K562 (cell line): ENCODE measurements around the gene USP46. TPM values are rescaled to one million over a fixed set of nuclear protein-coding genes. Genes with fewer than 3 reads are reported as not detected.

Experiments used
- CCNT2 ChIP-seq: IDR thresholded peaks from 2 replicates; pipeline ENCODE4 v1.6.1; 2011; ENCODE audit warnings: borderline replicate concordance, low read depth, mild to moderate bottlenecking, moderate library complexity, mixed read lengths, low read length; ENCODE audit not compliant: insufficient read length; ENCODE audit errors: extremely low read depth
- FOXJ2 ChIP-seq: fragments of 200-800 bp; sonication (Bioruptor generic); IDR thresholded peaks from 2 replicates; pipeline ENCODE4 v1.6.1; 2016; ENCODE audit warnings: missing genetic modification characterization, missing compliant biosample characterization
- GATAD2A ChIP-seq: fragments of 450-650 bp; IDR thresholded peaks from 2 replicates; pipeline ENCODE4 v1.6.1; 2017
- HMGN3 ChIP-seq: IDR thresholded peaks from 2 replicates; pipeline ENCODE4 v1.6.1; 2011; ENCODE audit warnings: borderline replicate concordance, low read depth, mild to moderate bottlenecking, mixed read lengths, low read length; ENCODE audit not compliant: insufficient read length; ENCODE audit errors: extremely low read depth
- NRF1 ChIP-seq, 2 experiments: fragments of 450-650 bp; IDR thresholded peaks in 1 of 2; conservative IDR thresholded peaks in 1 of 2; 2 replicates each; pipeline ENCODE4 v1.6.1; 2014; ENCODE audit warnings: mild to moderate bottlenecking in 2 of 2
- PML ChIP-seq: IDR thresholded peaks from 2 replicates; pipeline ENCODE4 v1.6.1; 2012; ENCODE audit warnings: low read length, inconsistent platforms
- PTTG1 ChIP-seq: fragments of 450-650 bp; IDR thresholded peaks from 2 replicates; pipeline ENCODE4 v1.6.1; 2016; ENCODE audit warnings: low read depth, mild to moderate bottlenecking, missing genetic modification characterization, missing compliant biosample characterization
- SETDB1 ChIP-seq: IDR thresholded peaks from one replicate; pipeline ENCODE4 v1.6.1; 2012; ENCODE audit warnings: low read length, control low read depth, inconsistent platforms
- SIN3A ChIP-seq, 2 experiments: fragments of 150-350 bp in 1 of 2; IDR thresholded peaks; 2 replicates each; pipeline ENCODE4 v1.6.1; 2011 to 2016; ENCODE audit warnings: borderline replicate concordance in 2 of 2, low read depth in 2 of 2, low read length in 2 of 2, mild to moderate bottlenecking in 2 of 2, moderate library complexity in 2 of 2; ENCODE audit not compliant: control insufficient read depth in 1 of 2
- SMARCB1 ChIP-seq: IDR thresholded peaks from 2 replicates; pipeline ENCODE4 v1.6.1; 2011; ENCODE audit warnings: improper control_type of control experiment, low read depth; ENCODE audit not compliant: insufficient read length
- SP2 ChIP-seq: IDR thresholded peaks from 2 replicates; pipeline ENCODE4 v1.6.1; 2011; ENCODE audit warnings: mild to moderate bottlenecking, low read depth, low read length, moderate library complexity; ENCODE audit not compliant: poor library complexity, severe bottlenecking; ENCODE audit errors: extremely low read depth
- ZBTB7A ChIP-seq: IDR thresholded peaks from 2 replicates; pipeline ENCODE4 v1.6.1; 2011; ENCODE audit warnings: low read depth, mild to moderate bottlenecking, low read length, moderate library complexity, borderline replicate concordance; ENCODE audit not compliant: control insufficient read depth
- ZNF133 ChIP-seq: fragments of 250-450 bp; sonication (Bioruptor Pico); IDR thresholded peaks from 2 replicates; pipeline ENCODE4 v1.4.0; 2020; ENCODE audit warnings: mild to moderate bottlenecking
- ZNF232 ChIP-seq: sonication (generic); formaldehyde crosslinking; IDR thresholded peaks from 2 replicates; pipeline ENCODE4 v1.8.0; 2022; ENCODE audit warnings: mild to moderate bottlenecking, missing genetic modification reagents
- ZNF311 ChIP-seq: fragments of 250-450 bp; sonication (Bioruptor Pico); IDR thresholded peaks from 2 replicates; pipeline ENCODE4 v1.4.0; 2020; ENCODE audit warnings: mild to moderate bottlenecking, moderate library complexity
- ZNF583 ChIP-seq: fragments of 250-450 bp; sonication (Bioruptor Pico); IDR thresholded peaks from 2 replicates; pipeline ENCODE4 v1.4.0; 2020
- polyA plus RNA-seq, 8 experiments: library from polyadenylated mRNA; depleted of rRNA in 4 of 8; stranded (reverse) in 5 of 8; unstranded in 3 of 8; fragments of >200 nt; fragmentation: Nextera tagmentation in 2 of 8; fragmentation: Illumina TruSeq in 1 of 8; extraction: Ambion mirVana in 2 of 8; extraction: Trizol in 1 of 8; gene quantifications; 2 replicates each; pipeline versions ENCODE4 v1.2.1 to v1.2.3, GENCODE V29; 2011 to 2014; ENCODE audit warnings: inconsistent platforms in 1 of 8, missing spikeins in 1 of 8
- total RNA-seq, 7 experiments: library from RNA; depleted of rRNA in 6 of 7; stranded (reverse); fragments of >200 nt in 6 of 7; fragmentation: Illumina TruSeq in 2 of 7; extraction: Trizol in 2 of 7; gene quantifications; 2 replicates each; pipeline versions ENCODE4 v1.2.1 to v1.2.3, GENCODE V29; 2011 to 2021; ENCODE audit warnings: low replicate concordance in 1 of 7
- TF ChIP-seq, protein P1 (sequence below): fragments of 250-450 bp; sonication (Bioruptor Pico); IDR thresholded peaks from 2 replicates; pipeline ENCODE4 v1.5.0; 2020; ENCODE audit warnings: mild to moderate bottlenecking
- TF ChIP-seq, protein P2 (sequence below): fragments of 150-350 bp; conservative IDR thresholded peaks from 2 replicates; pipeline ENCODE4 v1.6.1; 2014; ENCODE audit warnings: low read length
- TF ChIP-seq, protein P3 (sequence below), 3 experiments: fragments of 200-800 bp in 1 of 3; fragments of 250-450 bp in 1 of 3; fragments of 450-650 bp in 1 of 3; sonication (Bioruptor Pico) in 1 of 3; sonication (Bioruptor generic) in 1 of 3; formaldehyde crosslinking in 1 of 3; IDR thresholded peaks; 2 replicates each; pipeline versions ENCODE4 v1.6.1 to v1.8.0; 2016 to 2022; ENCODE audit warnings: mild to moderate bottlenecking in 2 of 3, missing genetic modification characterization in 2 of 3, missing compliant biosample characterization in 1 of 3, moderate library complexity in 1 of 3

Gene USP46
- total and polyA plus RNA-seq, 9 of the 15 experiments (the other 6 are each of a cell fraction or from before 2014, with no cell fraction given) = 3.0 to 11.7 (median 8.4) TPM

DNA sequence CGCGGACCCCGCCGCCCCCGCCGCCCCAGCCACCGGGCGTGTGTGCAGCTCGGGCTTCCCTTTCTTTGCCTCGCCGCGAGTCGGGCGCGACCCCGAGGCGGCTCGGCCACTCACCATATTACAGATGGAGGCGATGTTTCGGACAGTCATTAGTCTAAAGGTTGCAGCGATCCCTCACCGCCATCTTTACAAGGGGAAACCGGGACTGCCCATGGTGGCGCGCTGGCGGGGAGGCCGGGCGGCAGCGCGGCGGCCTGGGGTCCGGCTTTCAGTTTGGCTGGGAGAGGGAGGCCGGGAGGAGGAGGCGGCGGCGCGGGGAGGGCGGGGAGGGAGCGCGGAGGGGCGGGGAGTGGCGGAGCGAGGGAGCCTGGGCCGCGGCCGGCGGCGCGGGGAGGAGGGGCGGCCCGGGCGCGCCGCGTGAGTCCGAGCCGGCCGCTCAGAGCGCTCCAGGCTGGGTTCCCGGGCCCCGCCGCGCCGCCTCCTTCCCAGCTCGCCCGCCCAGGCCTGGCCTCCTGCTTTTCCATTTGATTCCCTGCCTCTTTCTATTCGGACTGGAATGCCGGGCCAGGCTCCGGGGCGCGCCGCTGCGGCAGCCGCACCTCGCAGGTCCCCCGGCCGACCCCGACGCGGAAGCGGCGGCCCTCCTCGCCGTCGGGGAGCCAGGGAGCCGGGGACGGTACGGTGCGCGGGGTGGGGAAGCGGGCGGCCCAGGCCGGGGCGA, at the start of gene USP46 (continued):
- TF ChIP-seq CCNT2 (peak; percentile 44), SMARCB1 (no peak), GATAD2A (no peak), ZBTB7A (0 out of 2 replicates have a peak, but pooled peaks have one; percentile 10), HMGN3 (peak; percentile 21), PML (no peak), SIN3A (IDR thresholded peaks at IDR 0.05; ENCODE audit: borderline replicate concordance in 2 of 2, control insufficient read depth in 1 of 2, low read depth in 2 of 2, low read length in 2 of 2) (peak in 1 of 2 experiments; percentile 37; a peak in 1 of 4 replicates), ZNF583 (CRISPR knock-in tag) (no peak), FOXJ2 (tag) (no peak), PTTG1 (tag) (no peak), SP2 (no peak), ZNF232 (CRISPR knock-in tag) (no peak), ZNF133 (CRISPR knock-in tag) (no peak), NRF1 (conservative IDR thresholded peaks at IDR 0.05 in 1 of 2, IDR thresholded peaks at IDR 0.05 in 1 of 2) (no peak), ZNF311 (CRISPR knock-in tag) (no peak), SETDB1 (no peak)
- TF ChIP-seq, protein P1, sequence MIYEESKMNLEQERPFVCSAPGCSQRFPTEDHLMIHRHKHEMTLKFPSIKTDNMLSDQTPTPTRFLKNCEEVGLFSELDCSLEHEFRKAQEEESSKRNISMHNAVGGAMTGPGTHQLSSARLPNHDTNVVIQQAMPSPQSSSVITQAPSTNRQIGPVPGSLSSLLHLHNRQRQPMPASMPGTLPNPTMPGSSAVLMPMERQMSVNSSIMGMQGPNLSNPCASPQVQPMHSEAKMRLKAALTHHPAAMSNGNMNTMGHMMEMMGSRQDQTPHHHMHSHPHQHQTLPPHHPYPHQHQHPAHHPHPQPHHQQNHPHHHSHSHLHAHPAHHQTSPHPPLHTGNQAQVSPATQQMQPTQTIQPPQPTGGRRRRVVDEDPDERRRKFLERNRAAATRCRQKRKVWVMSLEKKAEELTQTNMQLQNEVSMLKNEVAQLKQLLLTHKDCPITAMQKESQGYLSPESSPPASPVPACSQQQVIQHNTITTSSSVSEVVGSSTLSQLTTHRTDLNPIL (CRISPR knock-in tag) = no peak
- TF ChIP-seq, protein P2, sequence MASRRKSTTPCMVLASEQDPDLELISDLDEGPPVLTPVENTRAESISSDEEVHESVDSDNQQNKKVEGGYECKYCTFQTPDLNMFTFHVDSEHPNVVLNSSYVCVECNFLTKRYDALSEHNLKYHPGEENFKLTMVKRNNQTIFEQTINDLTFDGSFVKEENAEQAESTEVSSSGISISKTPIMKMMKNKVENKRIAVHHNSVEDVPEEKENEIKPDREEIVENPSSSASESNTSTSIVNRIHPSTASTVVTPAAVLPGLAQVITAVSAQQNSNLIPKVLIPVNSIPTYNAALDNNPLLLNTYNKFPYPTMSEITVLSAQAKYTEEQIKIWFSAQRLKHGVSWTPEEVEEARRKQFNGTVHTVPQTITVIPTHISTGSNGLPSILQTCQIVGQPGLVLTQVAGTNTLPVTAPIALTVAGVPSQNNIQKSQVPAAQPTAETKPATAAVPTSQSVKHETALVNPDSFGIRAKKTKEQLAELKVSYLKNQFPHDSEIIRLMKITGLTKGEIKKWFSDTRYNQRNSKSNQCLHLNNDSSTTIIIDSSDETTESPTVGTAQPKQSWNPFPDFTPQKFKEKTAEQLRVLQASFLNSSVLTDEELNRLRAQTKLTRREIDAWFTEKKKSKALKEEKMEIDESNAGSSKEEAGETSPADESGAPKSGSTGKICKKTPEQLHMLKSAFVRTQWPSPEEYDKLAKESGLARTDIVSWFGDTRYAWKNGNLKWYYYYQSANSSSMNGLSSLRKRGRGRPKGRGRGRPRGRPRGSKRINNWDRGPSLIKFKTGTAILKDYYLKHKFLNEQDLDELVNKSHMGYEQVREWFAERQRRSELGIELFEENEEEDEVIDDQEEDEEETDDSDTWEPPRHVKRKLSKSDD = no peak
- TF ChIP-seq, protein P3, sequence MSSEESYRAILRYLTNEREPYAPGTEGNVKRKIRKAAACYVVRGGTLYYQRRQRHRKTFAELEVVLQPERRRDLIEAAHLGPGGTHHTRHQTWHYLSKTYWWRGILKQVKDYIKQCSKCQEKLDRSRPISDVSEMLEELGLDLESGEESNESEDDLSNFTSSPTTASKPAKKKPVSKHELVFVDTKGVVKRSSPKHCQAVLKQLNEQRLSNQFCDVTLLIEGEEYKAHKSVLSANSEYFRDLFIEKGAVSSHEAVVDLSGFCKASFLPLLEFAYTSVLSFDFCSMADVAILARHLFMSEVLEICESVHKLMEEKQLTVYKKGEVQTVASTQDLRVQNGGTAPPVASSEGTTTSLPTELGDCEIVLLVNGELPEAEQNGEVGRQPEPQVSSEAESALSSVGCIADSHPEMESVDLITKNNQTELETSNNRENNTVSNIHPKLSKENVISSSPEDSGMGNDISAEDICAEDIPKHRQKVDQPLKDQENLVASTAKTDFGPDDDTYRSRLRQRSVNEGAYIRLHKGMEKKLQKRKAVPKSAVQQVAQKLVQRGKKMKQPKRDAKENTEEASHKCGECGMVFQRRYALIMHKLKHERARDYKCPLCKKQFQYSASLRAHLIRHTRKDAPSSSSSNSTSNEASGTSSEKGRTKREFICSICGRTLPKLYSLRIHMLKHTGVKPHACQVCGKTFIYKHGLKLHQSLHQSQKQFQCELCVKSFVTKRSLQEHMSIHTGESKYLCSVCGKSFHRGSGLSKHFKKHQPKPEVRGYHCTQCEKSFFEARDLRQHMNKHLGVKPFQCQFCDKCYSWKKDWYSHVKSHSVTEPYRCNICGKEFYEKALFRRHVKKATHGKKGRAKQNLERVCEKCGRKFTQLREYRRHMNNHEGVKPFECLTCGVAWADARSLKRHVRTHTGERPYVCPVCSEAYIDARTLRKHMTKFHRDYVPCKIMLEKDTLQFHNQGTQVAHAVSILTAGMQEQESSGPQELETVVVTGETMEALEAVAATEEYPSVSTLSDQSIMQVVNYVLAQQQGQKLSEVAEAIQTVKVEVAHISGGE (CRISPR knock-in tag; IDR thresholded peaks at IDR 0.05) = 0 out of 6 replicates have a peak, but pooled peaks of 1 of the 3 experiments have one; percentile 27
